HepG2 (cell line): ENCODE results near the gene AMBRA1. TPM values are rescaled to one million over a fixed set of nuclear protein-coding genes. Genes with fewer than 3 reads are reported as not detected.

Experiments used
- CBX2 ChIP-seq, 2 experiments: fragments of 200-600 bp in 1 of 2; sonication (generic); formaldehyde crosslinking in 1 of 2; IDR thresholded peaks; 2 replicates each; pipeline versions ENCODE4 v1.7.0 to v1.8.1; 2018 to 2022; ENCODE audit warnings: low read depth in 2 of 2, low read length in 1 of 2, mild to moderate bottlenecking in 1 of 2, missing genetic modification reagents in 1 of 2
- CERS6 ChIP-seq: sonication (generic); formaldehyde crosslinking; IDR thresholded peaks from 2 replicates; pipeline ENCODE4 v1.5.0; 2020; ENCODE audit warnings: missing genetic modification reagents
- CHD4 ChIP-seq: fragments of 200-600 bp; sonication (generic); IDR thresholded peaks from 2 replicates; pipeline ENCODE4 v1.7.0; 2017; ENCODE audit warnings: mild to moderate bottlenecking, low read length, borderline replicate concordance
- HNRNPL ChIP-seq: fragments of 200-400 bp; formaldehyde crosslinking; IDR thresholded peaks from 2 replicates; pipeline ENCODE4 v1.6.1; 2017; ENCODE audit warnings: mild to moderate bottlenecking, low read depth, low read length
- KAT8 ChIP-seq: IDR thresholded peaks from 2 replicates; pipeline ENCODE4 v1.6.1; 2016; ENCODE audit warnings: missing genetic modification reagents, missing compliant biosample characterization
- MAFF ChIP-seq: IDR thresholded peaks from 2 replicates; pipeline ENCODE4 v1.6.1; 2011; ENCODE audit warnings: low read depth, low read length, improper control_type of control experiment
- MEF2D ChIP-seq: sonication (generic); formaldehyde crosslinking; IDR thresholded peaks from 2 replicates; pipeline ENCODE4 v1.5.1; 2020; ENCODE audit warnings: mild to moderate bottlenecking, missing genetic modification reagents
- NR2C2 ChIP-seq: sonication (generic); formaldehyde crosslinking; IDR thresholded peaks from 2 replicates; pipeline ENCODE4 v1.4.0; 2020; ENCODE audit warnings: missing genetic modification reagents, mild to moderate bottlenecking, moderate library complexity, borderline replicate concordance
- PCBP1 ChIP-seq: fragments of 200-400 bp; formaldehyde crosslinking; IDR thresholded peaks from 2 replicates; pipeline ENCODE4 v1.6.1; 2017; ENCODE audit warnings: mild to moderate bottlenecking, low read depth, low read length, borderline replicate concordance
- PHB2 ChIP-seq: fragments of 450-650 bp; IDR thresholded peaks from 2 replicates; pipeline ENCODE4 v1.6.1; 2018; ENCODE audit not compliant: partially characterized antibody
- POLR2AphosphoS2 ChIP-seq: IDR thresholded peaks from 2 replicates; pipeline ENCODE4 v1.6.1; 2011; ENCODE audit warnings: low read depth, low read length, improper control_type of control experiment
- PPARG ChIP-seq: conservative IDR thresholded peaks from 2 replicates; pipeline ENCODE4 v1.6.1; 2016; ENCODE audit warnings: missing biosample characterization, missing genetic modification reagents
- PRMT3 ChIP-seq: sonication (generic); formaldehyde crosslinking; IDR thresholded peaks from 2 replicates; pipeline ENCODE4 v1.8.1; 2022; ENCODE audit warnings: low read depth, mild to moderate bottlenecking, moderate library complexity, missing genetic modification reagents, borderline replicate concordance
- SAP130 ChIP-seq: IDR thresholded peaks from 2 replicates; pipeline ENCODE4 v1.6.1; 2016; ENCODE audit warnings: low read depth
- SIX4 ChIP-seq: sonication (generic); formaldehyde crosslinking; IDR thresholded peaks from 2 replicates; pipeline ENCODE4 v1.4.0; 2020; ENCODE audit warnings: missing genetic modification reagents
- SOX6 ChIP-seq, 2 experiments: fragments of 450-650 bp in 1 of 2; sonication (generic) in 1 of 2; formaldehyde crosslinking in 1 of 2; IDR thresholded peaks; 2 replicates each; pipeline versions ENCODE4 v1.4.0 to v1.6.1; 2017 to 2020; ENCODE audit warnings: antibody characterized with exemption in 1 of 2, mild to moderate bottlenecking in 1 of 2, missing genetic modification reagents in 1 of 2
- SUZ12 ChIP-seq: fragments of 150-350 bp; IDR thresholded peaks from 2 replicates; pipeline ENCODE4 v1.6.1; 2014; ENCODE audit warnings: low read depth, low read length
- ZNF205 ChIP-seq: IDR thresholded peaks from 2 replicates; pipeline ENCODE4 v1.6.1; 2018; ENCODE audit warnings: missing biosample characterization, missing genetic modification reagents
- ZNF24 ChIP-seq: fragments of 450-650 bp; IDR thresholded peaks from 2 replicates; pipeline ENCODE4 v1.6.1; 2017; ENCODE audit warnings: antibody characterized with exemption, mild to moderate bottlenecking
- ZNF33B ChIP-seq: sonication (generic); formaldehyde crosslinking; IDR thresholded peaks from 2 replicates; pipeline ENCODE4 v1.5.1; 2020; ENCODE audit warnings: mild to moderate bottlenecking, missing genetic modification reagents
- ZNF414 ChIP-seq: sonication (generic); formaldehyde crosslinking; IDR thresholded peaks from 2 replicates; pipeline ENCODE4 v1.5.0; 2020; ENCODE audit warnings: missing genetic modification reagents
- ZNF501 ChIP-seq: sonication (generic); formaldehyde crosslinking; IDR thresholded peaks from 2 replicates; pipeline ENCODE4 v1.5.1; 2020; ENCODE audit warnings: mild to moderate bottlenecking, moderate library complexity, missing genetic modification reagents
- ZNF639 ChIP-seq: conservative IDR thresholded peaks from 2 replicates; pipeline ENCODE4 v1.6.1; 2018; ENCODE audit warnings: missing genetic modification reagents
- ZNF644 ChIP-seq: IDR thresholded peaks from 2 replicates; pipeline ENCODE4 v1.6.1; 2016; ENCODE audit warnings: low read depth
- ZNF720 ChIP-seq: sonication (generic); formaldehyde crosslinking; IDR thresholded peaks from 2 replicates; pipeline ENCODE4 v1.4.0; 2020; ENCODE audit warnings: missing genetic modification reagents
- ZNF766 ChIP-seq: sonication (generic); formaldehyde crosslinking; IDR thresholded peaks from 2 replicates; pipeline ENCODE4 v1.5.0; 2020; ENCODE audit warnings: missing genetic modification reagents, borderline replicate concordance
- polyA plus RNA-seq, 8 experiments: library from polyadenylated mRNA; depleted of rRNA in 3 of 8; stranded (reverse) in 7 of 8; unstranded in 1 of 8; fragments of >200 nt; fragmentation: Illumina TruSeq in 4 of 8; extraction: Trizol in 4 of 8; gene quantifications; 2 replicates each; pipeline versions ENCODE4 v1.2.1 to v1.2.3, GENCODE V29; 2011 to 2016; ENCODE audit warnings: low read depth in 4 of 8, missing spikeins in 1 of 8, mixed read lengths in 1 of 8; ENCODE audit not compliant: insufficient read depth in 1 of 8
- total RNA-seq, 5 experiments: library from RNA; depleted of rRNA; stranded (reverse); fragments of >200 nt; fragmentation: Illumina TruSeq; extraction: Trizol; gene quantifications; 2 replicates each; pipeline ENCODE4 v1.2.3, GENCODE V29; 2016; ENCODE audit warnings: low read depth in 1 of 5

The AMBRA1 gene
- total and polyA plus RNA-seq, 2 of the 13 experiments (the other 11 are each of a cell fraction or from before 2014, with no cell fraction given), result 15.7 to 26.0 TPM

- peak; percentile 89; the same call in 1 of the 2 replicates for TF ChIP-seq ZNF639
- TF ChIP-seq SAP130 (CRISPR knock-in tag), result peak; percentile 99
- TF ChIP-seq ZNF720 (CRISPR knock-in tag), result 0 out of 2 replicates have a peak, but pooled peaks have one; percentile 31
- no peak for TF ChIP-seq CBX2 (IDR thresholded peaks at IDR 0.05; ENCODE audit: low read depth, low read length)
- TF ChIP-seq CBX2 (CRISPR knock-in tag; IDR thresholded peaks at IDR 0.05; ENCODE audit: low read depth), result peak; percentile 47; the same call in 1 of the 2 replicates
- TF ChIP-seq MEF2D (CRISPR knock-in tag), result peak; percentile 91
- TF ChIP-seq CHD4, result no peak
- TF ChIP-seq PHB2, result no peak
- TF ChIP-seq KAT8 (CRISPR knock-in tag), result peak; percentile 74
- TF ChIP-seq PCBP1, result 0 out of 2 replicates have a peak, but pooled peaks have one; percentile 28
- TF ChIP-seq ZNF766 (CRISPR knock-in tag), result peak; percentile 98
- peak; percentile 95 for TF ChIP-seq ZNF205 (CRISPR knock-in tag)
- no peak for TF ChIP-seq SOX6 (IDR thresholded peaks at IDR 0.05)
- TF ChIP-seq SOX6 (CRISPR knock-in tag; IDR thresholded peaks at IDR 0.05), result peak; percentile 73
- TF ChIP-seq ZNF24, result no peak
- 0 out of 2 replicates have a peak, but pooled peaks have one; percentile 61 for TF ChIP-seq HNRNPL
- TF ChIP-seq ZNF644 (CRISPR knock-in tag), result peak; percentile 80; the same call in 1 of the 2 replicates
- TF ChIP-seq PPARG, result peak; percentile 75
- peak; percentile 83 for TF ChIP-seq SIX4 (CRISPR knock-in tag)
- no peak for TF ChIP-seq SUZ12
- TF ChIP-seq ZNF33B (CRISPR knock-in tag), result peak; percentile 99
- TF ChIP-seq PRMT3 (CRISPR knock-in tag), result peak; percentile 94
- no peak for TF ChIP-seq MAFF
- TF ChIP-seq ZNF414 (CRISPR knock-in tag), result peak; percentile 94
- TF ChIP-seq ZNF501 (CRISPR knock-in tag), result peak; percentile 97
- TF ChIP-seq NR2C2 (CRISPR knock-in tag), result peak; percentile 41; the same call in 1 of the 2 replicates
- TF ChIP-seq CERS6 (CRISPR knock-in tag), result peak; percentile 91
- TF ChIP-seq POLR2AphosphoS2, result no peak
These were observed 201.2 kb downstream of the AMBRA1 start (continued) for GRCh38 chr11:46392421-46393230.
